ENCODE results near the gene COL23A1. TPM values are rescaled to one million over a fixed set of nuclear protein-coding genes. Genes with fewer than 3 reads are reported as not detected.

Gene COL23A1
- total and polyA plus RNA-seq, 8 donors: 0.52 to 9.5 (median 7.5) TPM

GRCh38 chr5:178531786-178532185 lies 58.4 kb downstream of the COL23A1 start:
- Histone ChIP-seq H3K4me1 (peaks cover 0 to 23% of the 10 kb centered on the region in 2 donors), H3K9me3 (no peaks in the 10 kb centered on the region), H3K4me3 (no peak overlapping the region), H3K27ac (no peak overlapping the region), H3K36me3 (no peaks in the 10 kb centered on the region), H3K27me3 (no peaks in the 10 kb centered on the region)
- intact Hi-C loops (cut with DNase I): no loop called here
- no peak for DNase-seq
- no peak for ATAC-seq
- TF ChIP-seq, protein P1, sequence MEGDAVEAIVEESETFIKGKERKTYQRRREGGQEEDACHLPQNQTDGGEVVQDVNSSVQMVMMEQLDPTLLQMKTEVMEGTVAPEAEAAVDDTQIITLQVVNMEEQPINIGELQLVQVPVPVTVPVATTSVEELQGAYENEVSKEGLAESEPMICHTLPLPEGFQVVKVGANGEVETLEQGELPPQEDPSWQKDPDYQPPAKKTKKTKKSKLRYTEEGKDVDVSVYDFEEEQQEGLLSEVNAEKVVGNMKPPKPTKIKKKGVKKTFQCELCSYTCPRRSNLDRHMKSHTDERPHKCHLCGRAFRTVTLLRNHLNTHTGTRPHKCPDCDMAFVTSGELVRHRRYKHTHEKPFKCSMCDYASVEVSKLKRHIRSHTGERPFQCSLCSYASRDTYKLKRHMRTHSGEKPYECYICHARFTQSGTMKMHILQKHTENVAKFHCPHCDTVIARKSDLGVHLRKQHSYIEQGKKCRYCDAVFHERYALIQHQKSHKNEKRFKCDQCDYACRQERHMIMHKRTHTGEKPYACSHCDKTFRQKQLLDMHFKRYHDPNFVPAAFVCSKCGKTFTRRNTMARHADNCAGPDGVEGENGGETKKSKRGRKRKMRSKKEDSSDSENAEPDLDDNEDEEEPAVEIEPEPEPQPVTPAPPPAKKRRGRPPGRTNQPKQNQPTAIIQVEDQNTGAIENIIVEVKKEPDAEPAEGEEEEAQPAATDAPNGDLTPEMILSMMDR (IDR thresholded peaks at IDR 0.05): no peak

- intact Hi-C loops (cut with DNase I): no loop called here
- H3K27me3 ChIP-seq: no peaks in the 10 kb centered on the region
- H3K36me3 ChIP-seq: no peaks in the 10 kb centered on the region
- no peak overlapping the region for H3K27ac ChIP-seq
- H3K4me1 ChIP-seq: peaks cover 0 to 22% of the 10 kb centered on the region in 2 donors
- no peak overlapping the region for H3K4me3 ChIP-seq
- ATAC-seq (no peak), DNase-seq (no peak)
- TF ChIP-seq, protein P1 (IDR thresholded peaks at IDR 0.05): no peak
- H3K9me3 ChIP-seq: no peaks in the 10 kb centered on the region
Measured at GRCh38 chr5:178530526-178530925, 59.7 kb downstream of the COL23A1 start.

- intact Hi-C loops (cut with DNase I): no loop called here
- ATAC-seq (no peak), DNase-seq (no peak)
- H3K27me3 ChIP-seq: no peaks in the 10 kb centered on the region
- no peak overlapping the region for H3K4me3 ChIP-seq
- peaks cover 0 to 12% of the 10 kb centered on the region in 2 donors for H3K4me1 ChIP-seq
- no peaks in the 10 kb centered on the region for H3K9me3 ChIP-seq
- H3K27ac ChIP-seq: no peak overlapping the region
- no peaks in the 10 kb centered on the region for H3K36me3 ChIP-seq
- TF ChIP-seq, protein P1 (IDR thresholded peaks at IDR 0.05): no peak
Measured at GRCh38 chr5:178529080-178529479, 61.1 kb downstream of the COL23A1 start.

GRCh38 chr5:178527458-178528307 lies 62.5 kb downstream of the COL23A1 start:
- no peak overlapping the region for H3K27ac ChIP-seq
- ATAC-seq (no peak), DNase-seq (peak in 1 of 4 donors; percentile 47)
- H3K9me3 ChIP-seq: no peaks in the 10 kb centered on the region
- no peaks in the 10 kb centered on the region for H3K27me3 ChIP-seq
- intact Hi-C loops (cut with DNase I): no loop called here
- no peaks in the 10 kb centered on the region for H3K36me3 ChIP-seq
- TF ChIP-seq, protein P1 (IDR thresholded peaks at IDR 0.05): no peak
- H3K4me3 ChIP-seq: no peak overlapping the region
- H3K4me1 ChIP-seq: peaks cover 0 to 4% of the 10 kb centered on the region in 2 donors

DNA sequence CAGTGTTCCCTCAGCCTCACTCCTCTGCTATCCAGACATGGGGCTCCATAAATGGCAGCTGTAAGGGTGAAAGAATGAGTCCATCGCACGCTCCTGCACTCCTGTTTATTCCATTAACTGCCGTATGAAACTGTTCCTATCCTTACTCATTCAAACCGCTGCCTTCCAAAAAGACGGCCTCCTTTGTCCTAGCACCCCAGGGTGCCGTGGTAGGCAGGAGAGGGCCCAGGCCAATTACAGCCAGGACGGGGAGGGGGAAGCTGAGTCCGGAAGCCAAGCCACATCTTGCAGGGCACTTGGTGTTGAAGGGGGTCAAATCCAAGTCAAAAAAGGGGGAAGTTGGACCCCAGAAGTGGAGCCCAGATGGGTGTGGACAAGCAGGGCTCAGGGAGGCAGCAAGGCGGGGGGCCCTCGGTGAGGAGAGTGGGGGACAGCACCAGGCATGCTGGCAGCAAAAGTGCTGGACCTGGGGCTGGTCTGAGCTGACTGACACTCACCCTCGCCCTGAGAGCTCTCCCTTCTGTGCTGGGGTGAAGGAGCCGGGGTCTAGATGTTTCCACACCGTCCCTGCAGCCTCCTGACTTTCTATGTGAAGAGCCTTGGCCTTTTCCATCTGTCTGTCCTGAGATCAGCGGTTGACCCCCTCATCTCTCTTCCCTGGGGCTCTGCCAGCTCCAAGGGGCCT lies 63.3 kb downstream of the COL23A1 start:
- peak in 1 of 4 donors; percentile 57 for DNase-seq
- Histone ChIP-seq H3K27ac (no peak overlapping the region), H3K27me3 (no peaks in the 10 kb centered on the region), H3K36me3 (no peaks in the 10 kb centered on the region), H3K4me1 (no peaks in the 10 kb centered on the region), H3K9me3 (no peaks in the 10 kb centered on the region), H3K4me3 (no peak overlapping the region)
- no peak for ATAC-seq
- intact Hi-C loops (cut with DNase I): no loop called here
- TF ChIP-seq, protein P1 (IDR thresholded peaks at IDR 0.05): no peak
